ENCODE measurements around the gene H3-3A.

The H3-3A gene

DNA sequence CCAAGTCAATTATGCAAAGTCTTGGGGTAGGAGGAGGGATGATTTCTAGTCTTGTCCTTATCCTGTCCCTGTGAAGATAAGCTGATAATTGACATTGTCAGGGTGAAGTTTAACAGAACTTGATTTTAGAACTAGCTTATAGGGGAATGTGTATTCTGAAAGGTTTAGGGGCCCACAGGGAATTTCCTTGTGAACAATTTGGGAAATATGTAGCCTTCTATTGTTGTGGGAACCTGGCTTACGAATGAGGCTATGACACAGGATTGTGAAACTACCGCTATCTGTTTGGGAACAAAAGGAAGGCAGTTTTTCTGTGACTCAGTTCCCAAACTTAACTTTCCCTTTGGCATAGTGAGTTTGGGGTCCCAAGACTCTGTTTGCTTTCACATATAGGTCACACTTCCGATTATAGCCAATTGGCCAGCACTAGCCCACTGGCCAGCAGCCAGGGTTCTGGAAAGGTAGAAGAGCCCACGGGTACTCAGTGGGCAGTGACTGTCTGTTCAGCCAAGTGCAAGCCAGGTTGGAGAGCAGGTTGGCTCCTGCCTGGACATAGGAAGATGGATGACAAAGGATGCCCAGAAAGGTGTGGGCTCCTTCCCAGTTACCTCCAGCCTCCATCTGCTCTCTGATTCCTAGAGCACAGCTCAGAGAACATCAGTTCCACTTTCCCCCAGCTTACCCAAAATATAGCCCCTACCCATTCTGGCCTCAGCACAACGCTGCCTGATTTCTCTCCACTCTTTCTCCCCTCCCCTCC lies 35.5 kb downstream of the H3-3A start:
- DNase-seq (ENCODE audit: low spot score in 2 of 2) (no peak), ATAC-seq (replicated peaks; ENCODE audit: extremely low read depth, poor library complexity, severe bottlenecking) (no peak)
- H3K4me3 Mint-ChIP-seq: no peak overlapping the region
- peaks cover 5% of the 10 kb centered on the region for H3K4me1 Mint-ChIP-seq
- peaks cover 5% of the 10 kb centered on the region for H3K36me3 Mint-ChIP-seq (ENCODE audit: insufficient read depth)
- peaks cover 20% of the 10 kb centered on the region for H3K27me3 Mint-ChIP-seq
- H3K27ac Mint-ChIP-seq (ENCODE audit: low read depth): no peak overlapping the region
- H3K9me3 Mint-ChIP-seq: no peaks in the 10 kb centered on the region

- peaks cover 5% of the 10 kb centered on the region for H3K4me1 Mint-ChIP-seq
- no peak overlapping the region for H3K4me3 Mint-ChIP-seq
- H3K36me3 Mint-ChIP-seq (ENCODE audit: insufficient read depth): peaks cover 5% of the 10 kb centered on the region
- no peaks in the 10 kb centered on the region for H3K9me3 Mint-ChIP-seq
- H3K27ac Mint-ChIP-seq (ENCODE audit: low read depth): no peak overlapping the region
- DNase-seq (ENCODE audit: low spot score in 2 of 2) (no peak), ATAC-seq (replicated peaks; ENCODE audit: extremely low read depth, poor library complexity, severe bottlenecking) (no peak)
- H3K27me3 Mint-ChIP-seq: peaks cover 20% of the 10 kb centered on the region
These were observed 36.6 kb downstream of the H3-3A start for GRCh38 chr1:226098870-226099835.

- H3K4me3 Mint-ChIP-seq: peak overlapping the region; percentile 74
- H3K27me3 Mint-ChIP-seq: peaks cover 9% of the 10 kb centered on the region
- no peak for DNase-seq (ENCODE audit: low spot score in 2 of 2)
- peaks cover 5% of the 10 kb centered on the region for H3K36me3 Mint-ChIP-seq (ENCODE audit: insufficient read depth)
- no peaks in the 10 kb centered on the region for H3K9me3 Mint-ChIP-seq
- ATAC-seq (replicated peaks; ENCODE audit: extremely low read depth, poor library complexity, severe bottlenecking): peak; percentile 43
- H3K27ac Mint-ChIP-seq (ENCODE audit: low read depth): peak overlapping the region; percentile 40
- H3K4me1 Mint-ChIP-seq: peaks cover 5% of the 10 kb centered on the region
These were observed 38.2 kb downstream of the H3-3A start for GRCh38 chr1:226100436-226101391.

- no peaks in the 10 kb centered on the region for H3K9me3 Mint-ChIP-seq
- no peak overlapping the region for H3K4me3 Mint-ChIP-seq
- peaks cover 15% of the 10 kb centered on the region for H3K4me1 Mint-ChIP-seq
- no peak overlapping the region for H3K27ac Mint-ChIP-seq (ENCODE audit: low read depth)
- DNase-seq (ENCODE audit: low spot score in 2 of 2) (no peak), ATAC-seq (replicated peaks; ENCODE audit: extremely low read depth, poor library complexity, severe bottlenecking) (no peak)
- no peaks in the 10 kb centered on the region for H3K27me3 Mint-ChIP-seq
- peaks cover 3% of the 10 kb centered on the region for H3K36me3 Mint-ChIP-seq (ENCODE audit: insufficient read depth)
These were observed 42.2 kb downstream of the H3-3A start for GRCh38 chr1:226104671-226105121.

DNA sequence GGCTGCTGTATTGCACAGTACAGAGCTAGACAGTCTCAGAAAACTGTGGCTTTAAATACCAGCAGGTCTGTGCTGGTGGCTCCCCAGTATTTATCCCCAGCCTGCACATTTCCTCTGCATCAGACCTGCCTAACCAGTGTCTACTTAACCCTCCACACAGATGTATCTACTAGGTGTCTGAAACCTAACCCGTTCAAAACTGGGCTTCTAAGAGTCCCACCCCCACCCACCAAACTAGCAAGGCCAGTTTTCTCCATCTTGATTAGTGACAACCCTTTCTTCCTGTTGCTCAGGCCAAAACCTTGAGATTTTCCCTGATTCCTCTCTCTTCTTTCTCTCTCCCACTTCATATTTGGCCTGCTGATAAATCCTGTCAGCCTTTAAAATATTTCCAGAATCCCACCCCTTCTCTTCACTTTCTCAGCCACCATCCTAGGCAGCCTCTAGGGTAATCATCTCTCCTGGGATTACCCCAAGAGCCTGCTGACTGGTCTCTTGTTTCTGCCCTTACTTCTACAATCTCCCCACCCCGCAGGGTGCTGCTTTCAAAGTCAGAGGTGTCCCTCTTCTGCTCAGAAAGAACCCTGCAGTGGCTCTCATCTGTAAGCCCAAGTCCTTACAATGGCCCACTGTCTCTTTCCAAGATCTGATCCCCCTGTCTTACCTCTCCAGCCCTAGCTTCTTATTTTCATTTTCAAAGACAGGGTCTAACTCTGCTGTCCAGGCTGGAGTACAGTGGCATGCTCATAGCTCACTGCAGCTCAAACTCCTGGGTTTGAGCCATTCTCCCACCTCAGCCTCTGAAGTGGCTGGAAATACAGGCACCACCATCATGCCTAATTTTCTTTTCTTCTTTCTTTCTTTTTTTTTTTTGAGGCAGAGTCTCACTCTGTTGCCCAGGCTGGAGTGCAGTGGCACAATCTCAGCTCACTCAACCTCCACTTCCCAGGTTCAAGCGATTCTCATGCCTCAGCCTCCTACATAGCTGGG lies 45.2 kb downstream of the H3-3A start:
- Mint-ChIP-seq H3K27me3 (no peaks in the 10 kb centered on the region), H3K9me3 (no peaks in the 10 kb centered on the region), H3K4me3 (no peak overlapping the region), H3K4me1 (peaks cover 19% of the 10 kb centered on the region), H3K36me3 (ENCODE audit: insufficient read depth) (peaks cover 2% of the 10 kb centered on the region), H3K27ac (ENCODE audit: low read depth) (no peak overlapping the region)
- ATAC-seq (replicated peaks; ENCODE audit: extremely low read depth, poor library complexity, severe bottlenecking) (no peak), DNase-seq (ENCODE audit: low spot score in 2 of 2) (no peak)

DNA sequence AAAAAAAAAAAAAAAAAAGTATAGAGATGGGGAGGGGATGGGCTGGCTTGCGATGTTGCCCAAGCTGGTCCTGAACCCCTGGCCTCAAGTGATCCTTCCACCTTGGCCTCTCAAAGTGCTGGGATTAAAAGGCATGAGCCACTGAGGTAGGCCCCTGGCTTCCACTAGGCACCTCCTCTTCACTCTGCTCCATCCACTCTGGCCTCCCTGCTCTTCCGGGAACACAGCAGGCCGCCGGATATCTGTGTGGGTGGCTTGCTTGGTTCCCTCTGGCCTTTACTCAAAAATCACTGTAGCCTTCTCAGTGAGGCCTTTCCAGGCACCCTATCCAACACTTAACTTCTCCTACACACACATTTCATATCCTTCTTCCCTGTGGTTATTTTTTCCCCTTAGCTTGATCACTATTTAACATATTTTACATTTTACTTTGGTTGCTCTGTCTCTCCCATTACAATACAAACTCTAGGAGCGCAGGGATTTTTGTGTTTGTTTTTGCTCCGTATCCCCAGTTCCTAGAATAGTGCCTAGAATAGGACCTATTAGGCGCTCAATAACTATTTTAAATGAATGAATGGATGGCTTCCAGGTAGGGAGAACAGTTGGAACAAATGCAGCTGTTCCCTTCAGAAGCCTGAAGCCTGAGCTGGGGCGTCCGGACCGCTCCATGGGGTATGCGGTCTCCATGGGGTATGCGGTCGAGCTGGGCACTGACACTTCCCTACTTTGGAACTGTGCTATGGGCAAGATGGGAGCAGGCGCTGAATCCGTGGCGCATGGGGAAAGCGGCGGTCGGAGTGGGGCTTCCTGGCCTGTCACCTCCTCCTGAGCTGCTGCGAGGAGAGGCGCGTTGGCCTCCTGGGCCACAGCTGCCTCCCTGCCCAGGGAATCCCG lies 46.7 kb downstream of the H3-3A start:
- no peaks in the 10 kb centered on the region for H3K27me3 Mint-ChIP-seq
- DNase-seq (ENCODE audit: low spot score in 2 of 2) (no peak), ATAC-seq (replicated peaks; ENCODE audit: extremely low read depth, poor library complexity, severe bottlenecking) (no peak)
- peaks cover 2% of the 10 kb centered on the region for H3K36me3 Mint-ChIP-seq (ENCODE audit: insufficient read depth)
- H3K4me1 Mint-ChIP-seq: peaks cover 19% of the 10 kb centered on the region
- H3K4me3 Mint-ChIP-seq: peak overlapping the region; percentile 96
- no peaks in the 10 kb centered on the region for H3K9me3 Mint-ChIP-seq
- H3K27ac Mint-ChIP-seq (ENCODE audit: low read depth): peak overlapping the region; percentile 94

- peaks cover 2% of the 10 kb centered on the region for H3K36me3 Mint-ChIP-seq (ENCODE audit: insufficient read depth)
- no peaks in the 10 kb centered on the region for H3K9me3 Mint-ChIP-seq
- DNase-seq (ENCODE audit: low spot score in 2 of 2) (peak; percentile 45 to 50), ATAC-seq (replicated peaks; ENCODE audit: extremely low read depth, poor library complexity, severe bottlenecking) (peak; percentile 79)
- H3K27me3 Mint-ChIP-seq: no peaks in the 10 kb centered on the region
- H3K4me3 Mint-ChIP-seq: peak overlapping the region; percentile 96
- H3K4me1 Mint-ChIP-seq: peaks cover 19% of the 10 kb centered on the region
- peak overlapping the region; percentile 94 for H3K27ac Mint-ChIP-seq (ENCODE audit: low read depth)
These were observed 47.3 kb downstream of the H3-3A start for GRCh38 chr1:226109829-226110248.

- H3K36me3 Mint-ChIP-seq (ENCODE audit: insufficient read depth): peaks cover 2% of the 10 kb centered on the region
- DNase-seq (ENCODE audit: low spot score in 2 of 2): peak; percentile 31 to 34
- no peaks in the 10 kb centered on the region for H3K9me3 Mint-ChIP-seq
- peak overlapping the region; percentile 96 for H3K4me3 Mint-ChIP-seq
- peaks cover 19% of the 10 kb centered on the region for H3K4me1 Mint-ChIP-seq
- ATAC-seq (replicated peaks; ENCODE audit: extremely low read depth, poor library complexity, severe bottlenecking): peak; percentile 72
- H3K27me3 Mint-ChIP-seq: no peaks in the 10 kb centered on the region
- H3K27ac Mint-ChIP-seq (ENCODE audit: low read depth): peak overlapping the region; percentile 94
These were observed 48.0 kb downstream of the H3-3A start for GRCh38 chr1:226110249-226111097.

- peaks cover 2% of the 10 kb centered on the region for H3K36me3 Mint-ChIP-seq (ENCODE audit: insufficient read depth)
- peak overlapping the region; percentile 55 for H3K27ac Mint-ChIP-seq (ENCODE audit: low read depth)
- peak overlapping the region; percentile 96 for H3K4me3 Mint-ChIP-seq
- H3K4me1 Mint-ChIP-seq: peaks cover 19% of the 10 kb centered on the region
- ATAC-seq (replicated peaks; ENCODE audit: extremely low read depth, poor library complexity, severe bottlenecking) (no peak), DNase-seq (ENCODE audit: low spot score in 2 of 2) (no peak)
- no peaks in the 10 kb centered on the region for H3K27me3 Mint-ChIP-seq
- H3K9me3 Mint-ChIP-seq: no peaks in the 10 kb centered on the region
These were observed 48.8 kb downstream of the H3-3A start for GRCh38 chr1:226111098-226111882.

Data from central memory CD8-positive, alpha-beta T cell (primary cell).